ENCODE data around the gene SLC25A33. TPM values are rescaled to one million over a fixed set of nuclear protein-coding genes. Genes with fewer than 3 reads are reported as not detected.

Gene SLC25A33
- total RNA-seq, 4 donors from 2014 or later = 40.3 to 88.6 (median 49.1) TPM

GRCh38 chr1:9599741-9600140 lies 60.5 kb downstream of the SLC25A33 start:
- intact Hi-C loops (cut with DNase I; ENCODE audit: low total_unique reads) (loop anchor here (10.0 kb wide), 1 partner anchor 225 kb away; the partner anchor contains the start of gene CLSTN1), in situ Hi-C loops (cut with MboI; ENCODE audit: low sequenced_read_pairs in 4 of 4) (no loop called here)
- Histone ChIP-seq H3K27ac (no peak overlapping the region), H3K36me3 (peaks cover 0 to 71% of the 10 kb centered on the region in 2 donors), H3K9me3 (no peaks in the 10 kb centered on the region), H3K4me3 (no peak overlapping the region), H3K4me1 (peaks cover 18 to 23% of the 10 kb centered on the region in 2 donors), H3K27me3 (no peaks in the 10 kb centered on the region)
- DNase-seq = no peak
- no peak for TF ChIP-seq POLR2A (IDR thresholded peaks at IDR 0.05)
- TF ChIP-seq CTCF (IDR thresholded peaks at IDR 0.05 in 4 of 5, conservative IDR thresholded peaks at IDR 0.05 in 1 of 5) = no peak
- ATAC-seq = no peak

- no peaks in the 10 kb centered on the region for H3K9me3 ChIP-seq
- H3K27me3 ChIP-seq = no peaks in the 10 kb centered on the region
- no peak overlapping the region for H3K27ac ChIP-seq
- no peak for TF ChIP-seq POLR2A (IDR thresholded peaks at IDR 0.05)
- TF ChIP-seq CTCF (IDR thresholded peaks at IDR 0.05 in 4 of 5, conservative IDR thresholded peaks at IDR 0.05 in 1 of 5) = no peak
- H3K4me3 ChIP-seq = no peak overlapping the region
- H3K4me1 ChIP-seq = peaks cover 4 to 8% of the 10 kb centered on the region in 2 donors
- peaks cover 0 to 71% of the 10 kb centered on the region in 2 donors for H3K36me3 ChIP-seq
- intact Hi-C loops (cut with DNase I; ENCODE audit: low total_unique reads) (no loop called here), in situ Hi-C loops (cut with MboI; ENCODE audit: low sequenced_read_pairs in 4 of 4) (no loop called here)
- ATAC-seq (no peak), DNase-seq (no peak)
These were observed 61.9 kb downstream of the SLC25A33 start for GRCh38 chr1:9600861-9601834.

- Histone ChIP-seq H3K27me3 (no peaks in the 10 kb centered on the region), H3K4me1 (peaks cover 0 to 5% of the 10 kb centered on the region in 2 donors), H3K27ac (no peak overlapping the region), H3K36me3 (peaks cover 0 to 66% of the 10 kb centered on the region in 2 donors), H3K9me3 (no peaks in the 10 kb centered on the region), H3K4me3 (no peak overlapping the region)
- in situ Hi-C loops (cut with MboI; ENCODE audit: low sequenced_read_pairs in 4 of 4) (no loop called here), intact Hi-C loops (cut with DNase I; ENCODE audit: low total_unique reads) (no loop called here)
- no peak for ATAC-seq
- TF ChIP-seq CTCF (IDR thresholded peaks at IDR 0.05 in 4 of 5, conservative IDR thresholded peaks at IDR 0.05 in 1 of 5) (no peak), POLR2A (IDR thresholded peaks at IDR 0.05) (no peak)
- DNase-seq = no peak
These were observed 62.9 kb downstream of the SLC25A33 start for GRCh38 chr1:9601942-9602793.

- Histone ChIP-seq H3K36me3 (peaks cover 0 to 62% of the 10 kb centered on the region in 2 donors), H3K9me3 (no peaks in the 10 kb centered on the region), H3K27me3 (no peaks in the 10 kb centered on the region), H3K27ac (no peak overlapping the region), H3K4me1 (peaks cover 0 to 5% of the 10 kb centered on the region in 2 donors), H3K4me3 (no peak overlapping the region)
- ATAC-seq (no peak), DNase-seq (no peak)
- in situ Hi-C loops (cut with MboI; ENCODE audit: low sequenced_read_pairs in 4 of 4) (no loop called here), intact Hi-C loops (cut with DNase I; ENCODE audit: low total_unique reads) (no loop called here)
- no peak for TF ChIP-seq POLR2A (IDR thresholded peaks at IDR 0.05)
- TF ChIP-seq CTCF (IDR thresholded peaks at IDR 0.05 in 4 of 5, conservative IDR thresholded peaks at IDR 0.05 in 1 of 5) = no peak
These were observed 63.5 kb downstream of the SLC25A33 start for GRCh38 chr1:9602794-9603167.
